ENCODE data around the gene BMPR2.

DNA sequence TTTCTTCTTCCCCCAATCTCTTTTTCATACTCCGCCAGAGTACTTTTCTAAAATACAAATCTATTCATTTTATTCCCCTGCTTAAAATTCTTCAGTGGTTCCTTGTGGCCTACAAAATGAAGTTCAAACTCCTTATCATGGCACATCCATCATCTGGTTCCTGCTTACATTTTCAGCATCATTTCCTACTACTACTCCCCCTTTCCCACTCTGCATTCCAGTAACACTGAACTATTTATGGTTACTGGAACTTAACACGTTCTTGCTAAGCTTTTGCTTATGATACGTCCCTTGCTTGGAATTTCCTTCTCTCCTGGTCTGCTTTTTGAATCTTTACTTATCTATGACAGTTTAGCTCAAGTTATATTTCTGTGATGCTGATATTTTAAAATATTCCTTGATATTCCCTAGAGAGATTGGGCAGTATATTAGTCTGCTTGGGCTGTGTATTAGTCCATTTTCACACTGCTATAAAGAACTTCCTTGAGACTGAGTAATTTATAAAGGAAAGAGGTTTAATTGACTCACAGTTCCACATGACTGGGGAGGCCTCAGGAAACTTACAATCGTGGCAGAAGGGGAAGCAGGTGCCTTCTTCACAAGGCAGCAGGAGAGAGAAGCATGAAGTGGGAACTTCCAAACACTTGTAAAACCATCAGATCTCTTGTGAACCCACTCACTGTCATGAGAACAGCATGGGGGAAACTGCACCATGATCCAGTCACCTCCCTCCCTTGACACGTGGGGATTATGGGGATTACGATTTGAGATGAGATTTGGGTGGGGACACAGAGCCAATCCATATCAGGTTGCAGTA, 53.2 kb downstream of the BMPR2 start:
- TF ChIP-seq, protein P1, sequence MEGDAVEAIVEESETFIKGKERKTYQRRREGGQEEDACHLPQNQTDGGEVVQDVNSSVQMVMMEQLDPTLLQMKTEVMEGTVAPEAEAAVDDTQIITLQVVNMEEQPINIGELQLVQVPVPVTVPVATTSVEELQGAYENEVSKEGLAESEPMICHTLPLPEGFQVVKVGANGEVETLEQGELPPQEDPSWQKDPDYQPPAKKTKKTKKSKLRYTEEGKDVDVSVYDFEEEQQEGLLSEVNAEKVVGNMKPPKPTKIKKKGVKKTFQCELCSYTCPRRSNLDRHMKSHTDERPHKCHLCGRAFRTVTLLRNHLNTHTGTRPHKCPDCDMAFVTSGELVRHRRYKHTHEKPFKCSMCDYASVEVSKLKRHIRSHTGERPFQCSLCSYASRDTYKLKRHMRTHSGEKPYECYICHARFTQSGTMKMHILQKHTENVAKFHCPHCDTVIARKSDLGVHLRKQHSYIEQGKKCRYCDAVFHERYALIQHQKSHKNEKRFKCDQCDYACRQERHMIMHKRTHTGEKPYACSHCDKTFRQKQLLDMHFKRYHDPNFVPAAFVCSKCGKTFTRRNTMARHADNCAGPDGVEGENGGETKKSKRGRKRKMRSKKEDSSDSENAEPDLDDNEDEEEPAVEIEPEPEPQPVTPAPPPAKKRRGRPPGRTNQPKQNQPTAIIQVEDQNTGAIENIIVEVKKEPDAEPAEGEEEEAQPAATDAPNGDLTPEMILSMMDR (IDR thresholded peaks at IDR 0.05 in 8 of 11, conservative IDR thresholded peaks at IDR 0.05 in 3 of 11), result no peak
- TF ChIP-seq POLR2A (IDR thresholded peaks at IDR 0.05), result no peak
